Peyer's patch (tissue), 4 donors: ENCODE results near the gene ENO3. TPM values are rescaled to one million over a fixed set of nuclear protein-coding genes. Genes with fewer than 3 reads are reported as not detected.
"Not testable (repeated sequence)": the region's sequence is repeated elsewhere in the genome, so short reads cannot be mapped to it uniquely, and the experiment has no call there.

Experiments
- DNase-seq, 3 donors: peaks; one replicate each; pipeline ENCODE4 v3.0.0-alpha.2; 2017 to 2019
- H3K27ac ChIP-seq, 4 donors: fragments of 200-600 bp; sonication (generic); one replicate each; pipeline ENCODE4 v1.5.1; 2016 to 2019
- H3K27me3 ChIP-seq, 2 donors: fragments of 200-600 bp; sonication (generic); one replicate each; pipeline ENCODE4 v1.5.1; 2019
- H3K36me3 ChIP-seq, 3 donors: fragments of 200-600 bp; sonication (generic); one replicate each; pipeline ENCODE4 v1.5.1; 2016 to 2019
- H3K4me1 ChIP-seq, 4 donors: fragments of 200-600 bp; sonication (generic); one replicate each; pipeline ENCODE4 v1.5.1; 2016 to 2019
- H3K4me3 ChIP-seq, 4 donors: fragments of 200-600 bp; sonication (generic); 1 replicate in 3 of 4; 2 replicates in 1 of 4; pipeline ENCODE4 v1.5.1; 2016 to 2019; ENCODE audit warnings: mild to moderate bottlenecking in 1 of 4
- H3K9me3 ChIP-seq, 4 donors: fragments of 200-600 bp; sonication (generic); one replicate each; pipeline ENCODE4 v1.5.1; 2016 to 2019; ENCODE audit warnings: mild to moderate bottlenecking in 1 of 4
- POLR2A ChIP-seq, 2 donors: fragments of 450-650 bp; IDR thresholded peaks; one replicate each; pipeline ENCODE4 v1.5.1; 2017; ENCODE audit warnings: antibody characterized with exemption in 2 of 2, mild to moderate bottlenecking in 2 of 2, moderate library complexity in 2 of 2
- total RNA-seq, 4 donors: library from RNA; depleted of rRNA; stranded (reverse); fragments of >200 nt; gene quantifications; one replicate each; pipeline ENCODE4 v1.1.0, GENCODE V29; 2016
- TF ChIP-seq, protein P1 (sequence below), 6 experiments: fragments of 450-650 bp in 4 of 6; fragments of 200-600 bp in 2 of 6; sonication (generic) in 1 of 6; IDR thresholded peaks; one replicate each; pipeline ENCODE4 v1.5.1; 2017 to 2019; ENCODE audit warnings: antibody characterized with exemption in 6 of 6, mild to moderate bottlenecking in 3 of 6, moderate library complexity in 1 of 6

ENO3 gene
- total RNA-seq: 10 to 100 TPM in 3 of 4 donors, 1 to 10 TPM in 1; 7.4 to 27.7 (median 20.6) TPM

DNA sequence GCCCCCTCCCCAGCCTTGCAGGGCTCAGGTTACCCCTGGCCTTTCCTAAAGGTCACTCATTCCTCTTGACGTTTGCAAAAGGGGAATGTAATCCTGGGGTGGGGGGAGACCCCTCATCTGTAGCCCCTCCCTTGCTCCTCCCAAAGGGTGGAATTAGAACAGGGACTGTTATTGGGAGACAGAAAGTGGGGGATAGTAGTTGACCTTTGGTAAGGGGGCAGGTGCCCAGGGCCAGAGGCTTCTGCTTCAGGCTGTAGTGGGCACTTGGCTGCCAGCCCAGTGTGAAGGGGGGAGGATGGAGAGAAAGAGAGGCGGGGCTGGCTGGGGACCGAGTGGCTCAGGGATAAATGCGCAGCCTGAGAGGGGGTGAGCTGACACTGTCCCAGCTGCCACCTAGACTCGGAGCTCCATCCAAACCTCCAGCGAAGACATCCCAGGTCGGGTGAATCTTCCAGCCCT is at the start of gene ENO3:
ENO3 (plus strand) TSS at position 374 of the 459 bp plus-strand sequence. CDS start 711 bp downstream, outside the sequence.
- Histone ChIP-seq H3K9me3 (no peaks in the 10 kb centered on the region), H3K27ac (peak within 1 kb of the TSS; percentile 96 to 99 (median 98)), H3K36me3 (peaks cover 0 to 9% (median 0%) of the 10 kb centered on the region in 3 donors), H3K4me3 (peak within 1 kb of the TSS; percentile 95 to 100 (median 98)), H3K4me1 (peaks cover 4 to 23% (median 16%) of the 10 kb centered on the region in 4 donors), H3K27me3 (no peaks in the 10 kb centered on the region)
- no peak for DNase-seq
- TF ChIP-seq, protein P1, sequence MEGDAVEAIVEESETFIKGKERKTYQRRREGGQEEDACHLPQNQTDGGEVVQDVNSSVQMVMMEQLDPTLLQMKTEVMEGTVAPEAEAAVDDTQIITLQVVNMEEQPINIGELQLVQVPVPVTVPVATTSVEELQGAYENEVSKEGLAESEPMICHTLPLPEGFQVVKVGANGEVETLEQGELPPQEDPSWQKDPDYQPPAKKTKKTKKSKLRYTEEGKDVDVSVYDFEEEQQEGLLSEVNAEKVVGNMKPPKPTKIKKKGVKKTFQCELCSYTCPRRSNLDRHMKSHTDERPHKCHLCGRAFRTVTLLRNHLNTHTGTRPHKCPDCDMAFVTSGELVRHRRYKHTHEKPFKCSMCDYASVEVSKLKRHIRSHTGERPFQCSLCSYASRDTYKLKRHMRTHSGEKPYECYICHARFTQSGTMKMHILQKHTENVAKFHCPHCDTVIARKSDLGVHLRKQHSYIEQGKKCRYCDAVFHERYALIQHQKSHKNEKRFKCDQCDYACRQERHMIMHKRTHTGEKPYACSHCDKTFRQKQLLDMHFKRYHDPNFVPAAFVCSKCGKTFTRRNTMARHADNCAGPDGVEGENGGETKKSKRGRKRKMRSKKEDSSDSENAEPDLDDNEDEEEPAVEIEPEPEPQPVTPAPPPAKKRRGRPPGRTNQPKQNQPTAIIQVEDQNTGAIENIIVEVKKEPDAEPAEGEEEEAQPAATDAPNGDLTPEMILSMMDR (IDR thresholded peaks at IDR 0.05): no peak
- TF ChIP-seq POLR2A (IDR thresholded peaks at IDR 0.05): no peak

DNA sequence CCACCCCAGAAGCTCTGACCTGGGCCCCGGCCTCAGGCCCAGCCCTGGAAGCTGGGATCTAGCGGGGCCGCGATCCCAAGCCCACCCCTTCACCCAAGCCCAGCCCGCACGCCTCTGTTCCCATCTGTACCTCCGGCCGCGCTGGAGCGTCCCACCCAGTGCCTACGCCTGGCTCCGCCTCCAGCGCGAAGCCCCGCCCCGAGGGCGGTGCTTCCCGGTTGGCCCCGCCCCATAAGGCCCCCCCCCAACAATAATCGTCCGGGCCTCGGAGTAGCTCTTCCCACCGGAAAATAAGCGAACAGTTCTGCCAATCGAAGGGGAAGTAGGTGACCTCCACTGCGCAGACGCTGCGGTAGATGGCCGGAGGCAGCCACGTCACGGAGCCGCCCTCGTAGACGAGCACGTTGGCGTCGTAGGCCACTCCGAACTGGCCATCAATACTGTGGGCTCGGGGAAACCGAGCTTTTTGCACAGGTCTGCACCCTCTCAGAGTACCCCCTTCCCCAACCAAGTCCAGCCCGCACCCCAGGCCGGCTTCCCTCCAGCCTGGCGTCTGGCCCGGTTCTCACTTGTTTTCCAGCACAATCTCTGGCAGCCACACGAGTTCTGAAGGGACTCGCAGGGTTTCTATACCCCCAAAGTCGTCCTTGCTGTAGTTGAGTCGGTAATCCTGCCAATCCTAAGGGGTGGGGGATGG is 49.1 kb upstream of the ENO3 start:
- H3K4me3 ChIP-seq: no peak overlapping the region
- TF ChIP-seq, protein P1 (IDR thresholded peaks at IDR 0.05): no peak
- no peak for TF ChIP-seq POLR2A (IDR thresholded peaks at IDR 0.05)
- H3K36me3 ChIP-seq: peaks cover 0 to 7% (median 0%) of the 10 kb centered on the region in 3 donors
- no peaks in the 10 kb centered on the region for H3K9me3 ChIP-seq
- H3K27me3 ChIP-seq: no peaks in the 10 kb centered on the region
- no peak for DNase-seq
- peaks cover 0 to 33% (median 18%) of the 10 kb centered on the region in 4 donors for H3K4me1 ChIP-seq
- H3K27ac ChIP-seq: peak overlapping the region in 3 of 4 donors; percentile 25 to 40 (median 29)

DNA sequence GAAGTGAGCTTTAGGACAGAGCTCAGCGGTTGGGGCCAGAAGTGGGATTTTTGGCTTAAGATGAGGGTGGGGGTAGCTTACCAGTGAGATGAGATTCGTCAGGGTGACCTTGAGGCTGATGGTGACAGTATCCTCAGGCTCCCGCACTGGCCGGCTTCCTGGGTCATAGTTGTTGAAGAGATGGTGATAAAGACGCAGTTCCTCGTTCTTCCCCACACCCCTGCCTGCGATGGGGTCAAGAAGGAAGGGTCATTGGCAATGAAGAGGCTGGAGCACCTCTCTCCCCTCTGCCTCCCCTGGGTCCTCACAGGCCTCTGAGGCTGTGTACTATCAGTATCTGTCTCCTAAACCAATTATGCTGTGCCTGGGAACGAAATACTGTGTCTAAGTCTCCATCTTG is 48.4 kb upstream of the ENO3 start:
- Histone ChIP-seq H3K4me3 (no peak overlapping the region), H3K27me3 (no peaks in the 10 kb centered on the region), H3K9me3 (no peaks in the 10 kb centered on the region), H3K27ac (peak overlapping the region in 1 of 4 donors; percentile 46), H3K36me3 (no peaks in the 10 kb centered on the region), H3K4me1 (peaks cover 0 to 33% (median 18%) of the 10 kb centered on the region in 4 donors)
- no peak for DNase-seq
- TF ChIP-seq POLR2A (IDR thresholded peaks at IDR 0.05): no peak
- TF ChIP-seq, protein P1 (IDR thresholded peaks at IDR 0.05): no peak

DNA sequence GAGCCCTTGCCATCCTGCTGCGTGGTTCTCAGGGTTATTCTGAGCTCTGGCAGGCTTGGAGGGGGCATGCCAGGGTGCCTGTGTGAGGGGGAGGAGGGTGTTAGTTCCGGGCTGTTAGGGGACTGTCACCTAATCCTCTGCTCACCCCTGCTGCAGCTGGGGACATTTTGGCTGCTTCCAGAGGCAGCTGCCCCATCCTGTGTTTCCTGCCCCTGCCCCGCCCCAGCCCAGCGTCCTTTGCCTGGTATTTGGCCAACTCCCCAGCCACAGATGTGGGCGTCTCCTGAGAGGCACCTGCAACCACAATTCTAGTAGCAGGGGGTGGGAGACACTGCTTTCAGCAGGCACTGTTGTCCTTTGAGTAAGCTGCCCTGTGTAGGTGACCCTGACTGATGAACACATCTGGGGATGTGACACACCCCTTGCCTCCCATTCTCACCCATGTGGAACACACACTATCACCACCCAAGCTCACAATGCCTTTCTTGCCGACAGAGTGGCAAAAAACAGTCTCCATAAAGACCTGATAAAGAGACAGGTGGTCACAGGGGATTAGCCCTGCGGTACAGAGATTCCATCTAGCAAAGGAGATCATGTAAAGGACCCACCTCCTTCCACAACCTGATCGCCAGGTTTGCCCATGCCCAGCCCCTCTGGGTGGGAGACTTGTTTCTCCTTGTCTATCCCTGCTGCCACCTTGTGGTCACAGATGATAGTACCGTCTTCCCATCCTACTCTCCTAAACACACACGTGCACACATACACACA is 47.7 kb upstream of the ENO3 start, which contains the start of gene CHRNE:
CHRNE (minus strand) TSS at position 48 of the 768 bp plus-strand sequence; CDS start at position 13, 35 bp downstream.
- no peaks in the 10 kb centered on the region for H3K9me3 ChIP-seq
- H3K27me3 ChIP-seq: no peaks in the 10 kb centered on the region
- no peak within 1 kb of the TSS for H3K4me3 ChIP-seq
- no peak for TF ChIP-seq POLR2A (IDR thresholded peaks at IDR 0.05)
- TF ChIP-seq, protein P1 (IDR thresholded peaks at IDR 0.05): peak; percentile 61 to 83 (median 78)
- H3K36me3 ChIP-seq: no peaks in the 10 kb centered on the region
- peak within 1 kb of the TSS in 3 of 4 donors; percentile 25 to 46 (median 29) for H3K27ac ChIP-seq
- peaks cover 0 to 33% (median 18%) of the 10 kb centered on the region in 4 donors for H3K4me1 ChIP-seq
- peak in 2 of 3 donors; percentile 92 to 95 for DNase-seq

DNA sequence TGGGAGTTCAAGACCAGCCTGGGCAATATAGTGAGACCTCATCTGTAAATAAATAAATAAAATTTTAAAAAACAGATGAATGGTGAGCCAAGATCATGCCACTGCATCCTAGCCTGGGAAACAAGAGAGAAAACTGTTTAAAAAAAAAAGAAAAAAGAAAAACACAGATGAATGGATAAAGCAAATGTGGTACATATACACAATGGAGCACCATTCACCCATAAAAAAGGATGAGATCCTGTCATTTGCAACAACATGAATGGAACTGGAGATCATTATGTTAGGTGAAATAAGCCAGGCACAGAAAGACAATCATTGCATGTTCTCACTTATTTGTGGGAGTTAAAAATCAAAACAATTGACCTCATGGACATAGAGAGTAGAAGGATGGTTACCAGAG is 44.3 kb upstream of the ENO3 start:
- not testable (repeated sequence) for H3K9me3 ChIP-seq, H3K36me3 ChIP-seq, H3K27ac ChIP-seq

More for the DNA sequence above, 44.3 kb upstream of the ENO3 start:
- not testable (repeated sequence) for DNase-seq, H3K4me3 ChIP-seq, H3K27me3 ChIP-seq
- H3K4me1 ChIP-seq: peaks cover 0 to 15% (median 8%) of the 10 kb centered on the region in 4 donors
